ENCODE measurements around the gene HPDL.
A peak's percentile ranks its signal among the peaks of the same experiment; 100 is the strongest.
"Not testable (repeated sequence)": the region's sequence is repeated elsewhere in the genome, so short reads cannot be mapped to it uniquely, and the experiment has no call there.

The HPDL gene

DNA sequence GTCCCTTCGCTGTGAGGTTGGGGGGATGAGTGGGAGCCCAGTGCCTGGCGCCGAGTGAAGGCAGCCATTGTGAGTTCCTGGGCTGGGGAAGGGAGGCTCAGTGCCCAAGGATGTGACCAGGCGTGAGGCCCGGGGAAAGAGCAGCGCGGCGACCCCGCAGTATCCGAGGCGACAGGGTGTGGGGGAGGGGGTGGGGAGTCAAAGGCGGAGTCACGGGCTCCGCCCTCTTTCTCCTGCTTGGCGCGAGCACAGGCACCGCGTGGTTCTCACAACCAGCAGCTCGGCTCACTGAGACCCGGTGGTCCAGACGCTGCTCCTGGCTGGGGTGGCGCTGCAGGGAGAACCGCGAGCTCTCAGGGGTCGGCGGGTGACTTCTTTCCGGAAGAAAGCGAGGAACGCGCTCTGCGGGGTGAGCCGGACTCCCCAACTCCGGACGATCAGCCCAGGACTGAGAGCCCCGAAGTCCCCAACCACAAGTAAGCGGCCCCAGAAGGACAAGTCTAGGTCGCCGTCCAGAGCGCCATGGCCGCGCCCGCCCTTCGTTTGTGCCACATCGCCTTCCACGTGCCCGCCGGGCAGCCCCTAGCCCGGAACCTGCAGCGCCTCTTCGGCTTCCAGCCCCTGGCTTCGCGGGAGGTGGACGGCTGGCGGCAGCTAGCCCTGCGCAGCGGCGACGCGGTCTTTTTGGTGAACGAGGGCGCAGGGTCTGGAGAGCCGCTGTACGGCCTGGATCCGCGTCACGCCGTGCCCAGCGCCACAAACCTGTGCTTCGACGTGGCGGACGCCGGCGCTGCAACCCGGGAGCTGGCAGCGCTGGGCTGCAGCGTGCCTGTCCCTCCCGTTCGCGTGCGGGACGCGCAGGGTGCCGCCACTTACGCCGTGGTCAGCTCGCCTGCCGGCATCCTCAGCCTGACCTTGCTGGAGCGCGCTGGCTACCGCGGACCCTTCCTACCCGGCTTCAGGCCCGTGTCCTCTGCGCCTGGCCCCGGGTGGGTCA is at the start of gene HPDL:
HPDL (plus strand) TSS at position 269 of the 997 bp plus-strand sequence; CDS start at position 523, 254 bp downstream.
- peak; percentile 48 to 72 for DNase-seq (ENCODE audit: low read depth in 1 of 2, low spot score in 1 of 2)

DNA sequence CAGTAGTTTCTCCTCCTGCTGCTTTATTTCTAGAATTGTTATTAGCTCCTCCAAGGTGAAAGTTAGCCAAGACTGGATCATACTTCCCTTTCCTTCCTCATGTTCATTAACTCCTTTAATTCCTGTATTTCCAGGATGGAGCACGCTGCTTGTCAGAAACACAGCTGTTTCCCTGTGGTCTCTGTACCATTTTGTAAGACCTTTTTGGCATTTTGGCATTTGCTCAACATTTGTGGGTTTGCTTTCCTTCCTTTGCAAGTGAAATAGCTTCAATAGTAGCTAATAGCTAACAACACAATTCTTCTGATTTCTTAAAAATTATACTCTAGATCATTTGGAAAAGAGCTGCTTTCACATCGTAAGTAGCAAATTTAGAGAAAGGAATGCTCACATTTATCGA is 44.3 kb upstream of the HPDL start:
- DNase-seq (ENCODE audit: low read depth in 1 of 2, low spot score in 1 of 2), result no peak

GRCh38 chr1:45284858-45285257 is 41.8 kb upstream of the HPDL start:
- DNase-seq (ENCODE audit: low read depth in 1 of 2, low spot score in 1 of 2), result not testable (repeated sequence)

DNA sequence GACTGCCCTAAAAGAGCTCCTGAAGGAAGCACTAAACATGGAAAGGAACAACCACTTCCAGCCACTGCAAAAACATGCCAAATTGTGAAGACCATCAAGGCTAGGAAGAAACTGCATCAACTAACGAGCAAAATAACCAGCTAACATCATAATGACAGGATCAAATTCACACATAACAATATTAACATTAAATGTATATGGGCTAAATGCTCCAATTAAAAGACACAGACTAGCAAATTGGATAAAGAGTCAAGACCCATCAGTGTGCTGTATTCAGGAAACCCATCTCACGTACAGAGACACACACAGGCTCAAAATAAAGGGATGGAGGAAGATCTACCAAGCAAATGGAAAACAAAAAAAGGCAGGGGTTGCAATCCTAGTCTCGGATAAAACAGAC is 40.2 kb upstream of the HPDL start:
- DNase-seq (ENCODE audit: low read depth in 1 of 2, low spot score in 1 of 2), result not testable (repeated sequence)

- not testable (repeated sequence) for DNase-seq (ENCODE audit: low read depth in 1 of 2, low spot score in 1 of 2)
These were observed 35.7 kb upstream of the HPDL start for GRCh38 chr1:45291002-45291401.

- no peak for DNase-seq (ENCODE audit: low read depth in 1 of 2, low spot score in 1 of 2)
These were observed 35.0 kb upstream of the HPDL start for GRCh38 chr1:45291716-45292115.

DNA sequence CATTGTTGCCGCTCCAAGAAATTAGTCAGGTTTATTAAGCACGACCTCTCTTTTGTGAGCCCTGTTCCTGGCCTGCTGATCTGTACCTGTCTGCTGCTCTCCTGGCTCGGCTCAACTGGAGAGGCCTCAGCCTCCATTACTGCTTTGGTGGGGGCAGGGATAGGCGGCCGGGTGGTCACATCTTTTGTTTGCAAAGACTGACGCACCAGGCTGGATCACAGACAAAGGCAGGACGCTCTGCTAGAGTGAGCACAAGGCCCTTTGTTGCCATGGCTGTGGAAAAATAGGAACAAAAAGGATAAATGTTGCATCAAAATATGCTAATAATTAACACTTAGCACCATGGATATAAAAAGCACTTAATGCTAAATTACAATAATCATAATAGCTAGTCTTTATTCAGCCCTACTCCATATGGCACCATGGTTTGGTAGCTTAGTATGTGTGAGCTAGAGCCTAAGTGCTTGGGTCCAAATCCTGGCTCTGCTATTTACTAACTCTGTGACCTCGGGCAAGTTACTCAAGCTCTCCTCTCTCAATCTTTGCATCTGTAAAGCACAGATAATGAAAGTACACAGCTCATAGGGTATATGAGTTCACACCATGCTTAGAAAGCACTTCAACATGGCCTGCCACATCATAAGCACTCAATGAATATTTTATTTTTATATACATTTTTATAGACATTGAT is 28.9 kb upstream of the HPDL start:
- no peak for DNase-seq (ENCODE audit: low read depth in 1 of 2, low spot score in 1 of 2)

DNA sequence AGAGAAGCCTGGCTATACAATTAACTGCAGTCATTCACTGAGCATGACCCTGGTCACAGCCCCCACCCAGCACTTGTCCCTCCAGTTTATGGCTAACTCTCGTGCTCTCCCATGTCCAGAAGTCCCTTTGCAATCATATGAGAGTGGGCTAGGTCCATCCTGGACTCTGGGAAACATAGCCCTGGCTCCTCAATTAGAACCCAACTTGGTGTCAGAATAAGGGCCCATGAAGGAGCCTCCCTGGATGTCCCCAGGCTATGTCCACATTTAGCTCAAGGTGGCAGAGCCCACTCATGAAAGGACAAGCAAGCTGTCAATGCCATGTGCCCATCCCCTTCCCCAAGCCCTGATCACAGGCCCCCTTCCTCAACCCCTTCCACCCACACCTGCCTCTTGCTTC is 27.4 kb upstream of the HPDL start:
- no peak for DNase-seq (ENCODE audit: low read depth in 1 of 2, low spot score in 1 of 2)

DNA sequence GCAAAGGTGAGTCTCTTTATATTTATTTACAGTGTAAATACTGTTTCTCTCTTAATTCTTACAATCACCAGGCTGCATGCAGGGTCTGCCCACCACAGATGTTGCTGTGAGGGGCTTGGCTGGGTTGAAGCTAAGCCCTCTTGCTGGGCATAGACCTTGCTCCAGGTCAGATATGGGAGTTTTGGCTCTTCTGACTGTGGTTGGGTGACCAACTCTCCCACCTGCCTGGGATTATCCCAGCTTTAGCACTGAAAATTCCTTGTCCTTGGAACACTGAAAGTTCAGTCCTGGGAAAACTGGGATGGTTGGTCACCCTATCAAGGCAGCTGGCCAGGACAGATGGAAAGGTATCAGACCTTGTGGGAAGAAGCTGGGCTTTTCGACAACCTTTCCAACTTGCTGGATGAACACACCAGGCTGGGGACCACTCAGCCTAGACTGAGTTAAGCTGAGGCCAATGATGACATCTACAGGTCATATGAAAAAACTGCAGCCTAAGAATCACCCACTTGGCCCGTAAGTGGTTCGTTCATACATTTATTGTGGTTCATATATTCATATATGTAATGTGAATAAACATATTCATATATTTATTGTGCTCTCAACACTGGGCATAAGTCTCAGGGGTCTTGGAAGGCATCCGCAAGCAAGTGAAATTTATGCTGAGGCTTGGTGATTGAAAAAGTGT is 26.6 kb upstream of the HPDL start:
- peak in 1 of 2 donors; percentile 41 for DNase-seq (ENCODE audit: low read depth in 1 of 2, low spot score in 1 of 2)

- no peak for DNase-seq (ENCODE audit: low read depth in 1 of 2, low spot score in 1 of 2)
These were observed 26.1 kb upstream of the HPDL start for GRCh38 chr1:45300669-45300997.

GRCh38 chr1:45302505-45303150 is 24.1 kb upstream of the HPDL start:
- no peak for DNase-seq (ENCODE audit: low read depth in 1 of 2, low spot score in 1 of 2)

GRCh38 chr1:45303520-45304310 is 23.0 kb upstream of the HPDL start:
- peak; percentile 97 to 98 for DNase-seq (ENCODE audit: low read depth in 1 of 2, low spot score in 1 of 2)

GRCh38 chr1:45304311-45305081 is 22.2 kb upstream of the HPDL start:
- no peak for DNase-seq (ENCODE audit: low read depth in 1 of 2, low spot score in 1 of 2)

DNA sequence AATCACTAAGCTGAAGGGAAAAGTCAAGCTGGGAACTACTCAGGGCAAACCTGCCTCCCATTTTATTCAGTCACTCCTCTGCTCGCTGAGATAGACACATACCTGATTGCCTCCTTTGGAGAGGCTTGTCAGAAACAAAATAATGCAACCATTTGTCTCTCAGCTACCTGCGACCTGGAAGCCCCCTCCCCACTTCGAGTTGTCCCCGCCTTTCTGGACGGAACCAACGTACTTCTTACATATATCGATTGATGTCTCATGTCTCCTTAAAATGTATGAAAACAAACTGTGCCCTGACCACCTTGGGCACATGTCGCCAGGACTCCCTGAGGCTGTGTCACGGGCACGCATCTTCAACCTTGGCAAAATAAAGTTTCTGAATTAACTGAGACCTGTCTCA is 21.5 kb upstream of the HPDL start:
- DNase-seq (ENCODE audit: low read depth in 1 of 2, low spot score in 1 of 2), result no peak

DNA sequence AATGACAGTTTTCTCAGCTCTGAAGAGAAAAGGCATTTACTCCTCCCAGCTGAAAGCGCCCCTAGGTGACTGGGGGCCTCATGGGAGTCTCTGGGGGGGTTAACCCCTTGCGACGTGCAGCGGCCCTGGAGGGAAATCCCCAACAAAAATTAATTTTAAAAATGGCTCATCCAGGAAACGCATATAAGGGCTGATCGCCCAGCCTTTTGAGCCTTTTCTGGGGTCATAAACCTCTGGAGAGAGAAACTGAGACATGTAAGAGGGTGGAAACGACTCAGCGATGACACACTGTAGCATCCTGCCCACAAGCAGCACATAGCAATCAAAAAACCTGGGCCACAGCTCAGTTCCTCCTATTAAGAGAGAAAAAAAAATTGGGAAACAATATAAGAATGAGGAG is 20.4 kb upstream of the HPDL start:
- DNase-seq (ENCODE audit: low read depth in 1 of 2, low spot score in 1 of 2), result peak in 1 of 2 donors; percentile 46

DNA sequence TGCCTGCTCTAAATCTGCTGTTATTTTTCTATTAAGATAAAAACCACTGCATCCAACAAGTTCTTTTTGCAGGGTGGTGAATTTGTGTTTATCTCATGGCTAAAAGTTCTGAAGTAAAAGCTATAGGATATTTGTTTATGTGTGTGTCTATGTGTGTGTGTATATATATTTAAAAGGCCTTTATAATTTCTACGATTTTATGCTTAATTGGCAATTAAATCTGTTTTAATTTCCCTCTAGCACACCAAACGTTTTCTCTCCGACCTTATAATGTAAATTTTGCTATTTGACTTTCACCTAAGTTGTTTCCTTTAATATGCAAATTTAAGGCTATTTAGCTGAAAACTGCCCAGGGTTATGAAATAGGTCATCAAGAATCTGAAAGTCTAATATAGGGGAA is 19.8 kb upstream of the HPDL start:
- DNase-seq (ENCODE audit: low read depth in 1 of 2, low spot score in 1 of 2), result no peak

- DNase-seq (ENCODE audit: low read depth in 1 of 2, low spot score in 1 of 2), result no peak
These were observed 12.4 kb upstream of the HPDL start for GRCh38 chr1:45314266-45314665.

- no peak for DNase-seq (ENCODE audit: low read depth in 1 of 2, low spot score in 1 of 2)
These were observed 9.5 kb upstream of the HPDL start for GRCh38 chr1:45317166-45317565.

GRCh38 chr1:45319761-45320160 is 6.9 kb upstream of the HPDL start:
- DNase-seq (ENCODE audit: low read depth in 1 of 2, low spot score in 1 of 2), result no peak

DNA sequence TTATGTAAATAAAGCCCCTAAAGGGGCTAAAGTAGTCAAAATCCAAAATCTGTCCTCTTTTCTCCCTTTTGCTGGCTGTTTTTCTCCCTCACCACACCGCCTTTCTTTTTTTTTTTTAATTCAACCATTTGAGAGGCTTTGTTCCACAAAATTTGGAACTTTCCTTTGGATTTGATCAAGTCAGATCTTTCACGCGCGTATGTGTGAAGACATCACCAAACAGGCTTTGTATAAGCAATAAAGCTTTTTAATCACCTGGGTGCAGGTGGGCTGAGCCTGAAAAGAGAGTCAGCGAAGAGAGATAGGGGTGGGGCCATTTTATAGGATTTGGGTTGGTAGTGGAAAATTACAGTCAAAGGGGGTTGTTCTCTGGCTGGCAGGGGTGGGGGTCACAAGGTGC is 5.3 kb upstream of the HPDL start:
- DNase-seq (ENCODE audit: low read depth in 1 of 2, low spot score in 1 of 2), result no peak

All from activated CD4-positive, alpha-beta T cell treated with anti-CD3 and anti-CD28 coated beads, Interleukin-2, amount 50 U/mL, for 24 hours (primary cell).